Astrocyte (in vitro differentiated cells and primary cell): ENCODE results near the gene SPTB.

Experiments used
- CTCF ChIP-seq: IDR thresholded peaks from 2 replicates; pipeline ENCODE4 v1.5.1; 2011; ENCODE audit warnings: low read depth, mild to moderate bottlenecking, inconsistent platforms, low read length, moderate library complexity; ENCODE audit not compliant: insufficient read depth
- EZH2 ChIP-seq: IDR thresholded peaks from 2 replicates; pipeline ENCODE4 v1.6.1; 2012; ENCODE audit warnings: mild to moderate bottlenecking, low read length, inconsistent platforms; ENCODE audit not compliant: insufficient read depth

- no peak for TF ChIP-seq CTCF
- TF ChIP-seq EZH2: no peak
These were observed 36.2 kb downstream of the SPTB start for GRCh38 chr14:64843548-64843947.
